Dendritic cell treated with granulocyte-macrophage colony-stimulating factor and Interleukin-4, amounts not matched to agents 40 ng/mL and 50 ng/mL, for 4 days (primary cell): ENCODE results near the gene VGF.
A peak's percentile ranks its signal among the peaks of the same experiment; 100 is the strongest.
"Not testable (repeated sequence)": the region's sequence is repeated elsewhere in the genome, so short reads cannot be mapped to it uniquely, and the experiment has no call there.

Experiments used
- H3K27ac Mint-ChIP-seq: one replicate; pipeline ENCODE4 v1.8.0; 2022; ENCODE audit warnings: mild to moderate bottlenecking, mixed read lengths
- H3K27me3 Mint-ChIP-seq: one replicate; pipeline ENCODE4 v1.8.0; 2022; ENCODE audit warnings: mild to moderate bottlenecking, mixed read lengths
- H3K36me3 Mint-ChIP-seq: one replicate; pipeline ENCODE4 v1.8.0; 2022; ENCODE audit warnings: low read depth, mixed read lengths
- H3K4me1 Mint-ChIP-seq: one replicate; pipeline ENCODE4 v1.8.0; 2022; ENCODE audit warnings: low read depth, mixed read lengths
- H3K4me3 Mint-ChIP-seq: one replicate; pipeline ENCODE4 v1.8.0; 2022; ENCODE audit warnings: mild to moderate bottlenecking, moderate library complexity, mixed read lengths
- H3K9me3 Mint-ChIP-seq: one replicate; pipeline ENCODE4 v1.8.0; 2022; ENCODE audit warnings: mixed read lengths
- intact Hi-C: fragments of 100-400 bp; cut with micrococcal nuclease; formaldehyde crosslinking; loops from one replicate; pipeline ENCODE4 v1.15.0; 2022

The VGF gene

DNA sequence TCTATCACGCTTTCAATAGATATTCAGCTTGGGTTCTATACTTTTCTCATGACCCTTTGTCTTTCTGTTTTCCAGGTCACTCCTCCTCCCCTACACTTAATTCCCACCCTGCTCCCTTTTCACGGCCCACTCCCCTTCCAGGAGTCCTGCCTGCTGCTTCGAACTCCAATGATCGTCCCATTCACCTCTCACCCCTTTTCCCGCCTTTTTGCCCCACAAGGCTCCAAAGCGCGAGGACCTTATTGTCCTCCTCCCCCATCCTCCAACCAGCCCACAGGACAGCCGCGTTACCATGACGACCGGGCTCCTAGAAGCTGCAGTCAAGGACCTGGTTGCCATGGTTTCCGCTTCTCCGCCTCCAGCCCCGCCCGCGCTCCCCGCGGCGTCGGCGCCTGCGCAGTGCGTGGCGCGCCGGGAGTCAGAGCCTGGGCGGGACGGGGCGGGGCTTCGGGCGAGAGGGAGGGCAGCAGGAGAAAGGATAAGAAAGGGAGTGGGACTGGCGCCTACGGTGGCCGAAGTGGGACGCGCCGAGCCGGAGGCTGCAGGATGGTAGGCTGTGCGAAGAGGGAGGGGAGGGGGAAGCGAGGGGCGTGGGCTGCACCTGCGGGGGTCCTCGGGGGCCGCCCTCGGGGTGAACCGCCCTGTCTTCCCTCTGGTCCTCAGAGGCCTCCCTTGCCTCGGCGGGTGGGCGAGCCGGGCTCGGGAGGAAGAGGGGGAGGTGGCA is 11.2 kb downstream of the VGF start, which contains the start of gene AP1S1:
TSS of gene AP1S1 (plus strand) at position 508 of the 724 bp plus-strand sequence. CDS start at position 547, 39 bp downstream.
- peak within 1 kb of the TSS; percentile 78 for H3K4me3 Mint-ChIP-seq
- intact Hi-C loops, result loop anchor here (1.0 kb wide), 1 partner anchor 11 kb away; the partner anchor contains the start of gene VGF
- peaks cover 27% of the 10 kb centered on the region for H3K36me3 Mint-ChIP-seq
- H3K27me3 Mint-ChIP-seq, result peaks cover 24% of the 10 kb centered on the region
- H3K27ac Mint-ChIP-seq, result peak within 1 kb of the TSS; percentile 50
- peaks cover 30% of the 10 kb centered on the region for H3K4me1 Mint-ChIP-seq
- no peaks in the 10 kb centered on the region for H3K9me3 Mint-ChIP-seq

DNA sequence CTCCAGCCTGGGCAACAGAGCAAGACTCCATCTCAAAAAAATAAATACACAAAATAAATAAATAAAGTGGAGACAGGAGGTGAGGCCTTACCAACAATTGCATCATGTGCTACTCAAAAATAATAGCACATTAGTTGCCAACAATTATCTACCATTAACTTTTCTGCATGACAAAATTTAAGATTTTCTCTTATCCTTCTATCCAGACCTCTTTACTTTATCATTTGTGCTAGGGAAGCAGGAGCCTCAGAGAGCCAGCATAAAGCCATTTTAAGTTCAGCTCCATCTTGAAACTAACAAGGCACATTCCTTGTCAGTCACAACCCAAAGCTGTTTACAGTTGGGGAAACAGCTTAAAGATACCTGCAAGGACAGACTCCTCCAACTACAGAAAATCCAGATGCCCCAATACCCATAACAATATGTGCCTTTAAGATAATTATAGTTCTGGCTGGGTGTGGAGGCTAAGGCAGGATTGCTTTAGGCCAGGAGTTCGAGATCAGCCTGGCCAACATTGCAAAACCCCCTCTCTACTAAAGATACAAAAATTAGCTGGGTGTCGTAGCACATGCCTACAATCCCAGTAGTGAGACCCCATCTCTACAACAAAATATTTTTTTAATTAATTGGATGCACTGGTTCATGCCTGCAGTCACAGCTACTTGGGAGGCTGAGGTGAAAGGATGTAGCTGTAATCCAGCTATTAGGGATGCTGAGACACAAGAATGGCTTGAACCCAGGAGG is 13.3 kb downstream of the VGF start:
- H3K36me3 Mint-ChIP-seq, result peaks cover 10% of the 10 kb centered on the region
- intact Hi-C loops, result no loop called here
- H3K4me1 Mint-ChIP-seq, result peaks cover 30% of the 10 kb centered on the region
- H3K27ac Mint-ChIP-seq, result no peak overlapping the region
- H3K9me3 Mint-ChIP-seq, result no peaks in the 10 kb centered on the region
- peaks cover 39% of the 10 kb centered on the region for H3K27me3 Mint-ChIP-seq
- H3K4me3 Mint-ChIP-seq, result no peak overlapping the region

DNA sequence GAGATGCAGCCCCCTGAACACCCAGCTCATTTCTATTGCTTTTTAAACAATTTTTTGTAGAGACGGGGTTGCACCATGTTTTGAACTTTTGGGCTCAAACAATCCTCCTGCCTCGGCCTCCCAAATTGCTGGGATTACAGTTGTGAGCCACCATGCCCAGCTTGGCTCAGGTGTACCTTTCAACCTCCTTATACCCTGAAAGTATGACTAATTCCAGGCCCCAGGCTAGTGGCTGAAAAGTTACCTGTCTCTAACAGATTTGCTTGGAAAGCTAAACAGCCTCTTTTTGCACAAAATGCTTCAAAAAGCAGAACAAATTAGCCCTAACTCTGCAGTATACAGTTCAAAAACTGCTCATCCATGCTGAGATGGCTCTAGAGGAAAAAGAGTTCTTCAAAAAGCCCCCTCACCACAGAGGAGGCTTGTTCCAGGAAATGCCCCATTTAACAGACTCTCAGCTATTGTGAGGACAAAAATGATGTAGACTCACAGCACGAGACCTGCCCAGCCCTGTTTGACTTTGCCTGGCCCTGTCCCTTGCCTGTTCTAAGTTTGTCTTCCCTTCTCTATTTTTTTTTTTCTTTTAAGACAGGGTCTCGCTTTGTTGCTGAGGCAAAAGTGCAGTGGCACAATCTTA is 24.5 kb downstream of the VGF start:
- no peak overlapping the region for H3K4me3 Mint-ChIP-seq
- no peaks in the 10 kb centered on the region for H3K36me3 Mint-ChIP-seq
- no peaks in the 10 kb centered on the region for H3K9me3 Mint-ChIP-seq
- H3K4me1 Mint-ChIP-seq, result peaks cover 46% of the 10 kb centered on the region
- intact Hi-C loops, result no loop called here
- H3K27me3 Mint-ChIP-seq, result peaks cover 19% of the 10 kb centered on the region
- no peak overlapping the region for H3K27ac Mint-ChIP-seq

DNA sequence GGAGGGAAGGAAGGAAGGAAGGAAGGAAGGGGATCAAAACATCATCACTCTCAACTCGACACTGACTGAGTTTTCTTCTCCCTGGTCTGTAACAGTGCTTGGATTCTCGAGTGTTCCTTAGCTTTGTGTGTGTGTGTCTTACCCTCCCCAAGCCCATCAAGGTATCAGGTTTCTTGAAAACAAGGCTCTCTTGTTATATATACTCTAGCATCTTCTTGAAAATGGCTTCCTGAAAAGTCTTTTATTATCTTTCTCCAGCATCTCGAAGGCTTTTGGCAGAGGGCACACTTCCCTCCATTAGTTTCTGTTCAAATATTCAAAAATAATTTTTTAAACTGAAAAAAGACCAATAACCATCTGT is 25.1 kb downstream of the VGF start:
- Mint-ChIP-seq H3K4me3 (no peak overlapping the region), H3K27ac (peak overlapping the region; percentile 53), H3K27me3 (peaks cover 14% of the 10 kb centered on the region), H3K4me1 (peaks cover 51% of the 10 kb centered on the region), H3K9me3 (no peaks in the 10 kb centered on the region), H3K36me3 (no peaks in the 10 kb centered on the region)
- intact Hi-C loops, result no loop called here

DNA sequence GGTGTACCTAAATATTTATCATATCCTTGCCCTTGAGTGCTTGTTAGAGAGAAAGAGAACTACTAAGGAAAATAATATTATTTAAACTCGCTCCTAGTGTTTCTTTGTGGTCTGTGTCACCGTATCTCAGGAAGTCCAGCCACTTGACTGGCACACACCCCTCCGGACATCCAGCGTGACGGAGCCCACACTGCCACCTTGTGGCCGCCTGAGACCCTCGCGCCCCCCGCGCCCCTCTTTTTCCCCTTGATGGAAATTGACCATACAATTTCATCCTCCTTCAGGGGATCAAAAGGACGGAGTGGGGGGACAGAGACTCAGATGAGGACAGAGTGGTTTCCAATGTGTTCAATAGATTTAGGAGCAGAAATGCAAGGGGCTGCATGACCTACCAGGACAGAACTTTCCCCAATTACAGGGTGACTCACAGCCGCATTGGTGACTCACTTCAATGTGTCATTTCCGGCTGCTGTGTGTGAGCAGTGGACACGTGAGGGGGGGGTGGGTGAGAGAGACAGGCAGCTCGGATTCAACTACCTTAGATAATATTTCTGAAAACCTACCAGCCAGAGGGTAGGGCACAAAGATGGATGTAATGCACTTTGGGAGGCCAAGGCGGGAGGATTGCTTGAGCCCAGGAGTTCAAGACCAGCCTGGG is 27.0 kb downstream of the VGF start:
- H3K4me1 Mint-ChIP-seq, result peaks cover 67% of the 10 kb centered on the region

DNA sequence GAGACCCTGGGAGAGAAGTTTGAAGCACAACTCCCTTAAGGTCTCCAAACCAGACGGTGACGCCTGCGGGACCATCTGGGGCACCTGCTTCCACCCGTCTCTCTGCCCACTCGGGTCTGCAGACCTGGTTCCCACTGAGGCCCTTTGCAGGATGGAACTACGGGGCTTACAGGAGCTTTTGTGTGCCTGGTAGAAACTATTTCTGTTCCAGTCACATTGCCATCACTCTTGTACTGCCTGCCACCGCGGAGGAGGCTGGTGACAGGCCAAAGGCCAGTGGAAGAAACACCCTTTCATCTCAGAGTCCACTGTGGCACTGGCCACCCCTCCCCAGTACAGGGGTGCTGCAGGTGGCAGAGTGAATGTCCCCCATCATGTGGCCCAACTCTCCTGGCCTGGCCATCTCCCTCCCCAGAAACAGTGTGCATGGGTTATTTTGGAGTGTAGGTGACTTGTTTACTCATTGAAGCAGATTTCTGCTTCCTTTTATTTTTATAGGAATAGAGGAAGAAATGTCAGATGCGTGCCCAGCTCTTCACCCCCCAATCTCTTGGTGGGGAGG is 27.6 kb downstream of the VGF start:
- peaks cover 67% of the 10 kb centered on the region for H3K4me1 Mint-ChIP-seq

More for the DNA sequence above, 27.0 kb downstream of the VGF start:
- peak overlapping the region; percentile 65 for H3K27ac Mint-ChIP-seq
- intact Hi-C loops, result loop anchor here (1.0 kb wide), 1 partner anchor 44 kb away; no protein-coding TSS in a partner anchor
- no peaks in the 10 kb centered on the region for H3K36me3 Mint-ChIP-seq
- peaks cover 7% of the 10 kb centered on the region for H3K27me3 Mint-ChIP-seq
- no peaks in the 10 kb centered on the region for H3K9me3 Mint-ChIP-seq
- H3K4me3 Mint-ChIP-seq, result peak overlapping the region; percentile 37

DNA sequence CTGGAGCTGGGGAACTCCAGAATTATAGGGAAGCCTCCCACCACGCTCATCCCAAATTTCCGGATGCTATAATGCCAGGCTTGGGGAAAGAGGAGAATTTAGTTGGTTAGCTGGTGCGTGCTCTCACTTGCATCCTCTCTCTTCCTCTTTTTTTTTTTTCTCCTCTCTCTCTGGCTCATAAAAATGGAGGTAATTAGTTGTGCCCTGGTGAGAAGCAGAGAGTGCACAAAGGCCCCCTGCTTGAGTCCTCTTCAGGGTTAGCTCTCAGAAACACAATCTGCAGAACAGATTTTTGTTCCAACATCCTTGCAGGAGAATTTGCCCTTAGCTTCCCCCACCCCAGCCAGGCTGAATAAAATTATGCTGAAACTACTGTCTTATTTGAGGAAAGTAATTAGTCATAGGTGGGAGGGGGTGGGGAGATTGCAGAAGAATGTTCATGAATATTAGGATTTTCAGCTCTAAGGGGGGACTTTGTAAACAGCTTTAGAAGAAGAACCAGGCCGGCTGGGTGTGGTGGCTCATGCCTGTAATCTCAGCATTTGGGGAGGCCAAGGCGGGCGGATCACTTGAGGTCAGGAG is 30.9 kb downstream of the VGF start:
- H3K36me3 Mint-ChIP-seq, result no peaks in the 10 kb centered on the region
- H3K27ac Mint-ChIP-seq, result peak overlapping the region; percentile 66
- H3K4me3 Mint-ChIP-seq, result peak overlapping the region; percentile 28
- intact Hi-C loops, result no loop called here
- peaks cover 91% of the 10 kb centered on the region for H3K4me1 Mint-ChIP-seq
- no peaks in the 10 kb centered on the region for H3K9me3 Mint-ChIP-seq
- peaks cover 17% of the 10 kb centered on the region for H3K27me3 Mint-ChIP-seq

More for the DNA sequence above, 27.6 kb downstream of the VGF start:
- intact Hi-C loops, result loop anchor here (1.0 kb wide), 1 partner anchor 43 kb away; no protein-coding TSS in a partner anchor
- peak overlapping the region; percentile 65 for H3K27ac Mint-ChIP-seq
- peak overlapping the region; percentile 37 for H3K4me3 Mint-ChIP-seq
- peaks cover 6% of the 10 kb centered on the region for H3K27me3 Mint-ChIP-seq
- no peaks in the 10 kb centered on the region for H3K9me3 Mint-ChIP-seq
- H3K36me3 Mint-ChIP-seq, result no peaks in the 10 kb centered on the region

DNA sequence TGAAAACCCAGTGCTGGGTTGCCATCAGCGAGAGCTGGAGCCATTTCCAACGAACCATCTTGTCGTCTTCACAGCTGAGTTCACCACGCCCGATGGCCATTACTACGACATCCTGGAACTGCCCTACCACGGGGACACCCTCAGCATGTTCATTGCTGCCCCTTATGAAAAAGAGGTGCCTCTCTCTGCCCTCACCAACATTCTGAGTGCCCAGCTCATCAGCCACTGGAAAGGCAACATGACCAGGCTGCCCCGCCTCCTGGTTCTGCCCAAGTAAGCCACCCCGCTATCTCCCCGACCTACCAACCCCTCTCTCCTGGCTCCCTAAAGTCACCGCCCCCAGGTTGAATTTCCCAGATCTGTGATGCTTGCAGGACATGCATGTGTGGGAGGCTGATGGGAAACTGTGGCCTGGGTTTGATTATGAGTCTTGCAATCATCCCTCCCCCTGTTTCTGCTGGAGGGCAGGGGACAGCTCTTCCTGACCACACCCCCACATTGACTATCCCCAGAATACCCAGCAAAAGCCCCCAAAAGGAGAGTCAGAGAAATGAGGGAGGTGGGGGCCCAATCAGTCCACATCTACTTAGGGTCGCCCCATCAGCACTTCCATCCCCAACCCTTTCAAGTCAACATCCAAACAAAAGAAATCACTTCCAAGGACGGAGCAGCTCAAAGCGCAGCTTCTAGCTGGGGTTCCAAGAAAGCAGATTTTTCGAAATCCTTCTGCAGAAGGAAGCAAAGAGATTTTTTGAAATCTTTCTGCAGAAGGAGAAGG is 31.6 kb downstream of the VGF start:
- Mint-ChIP-seq H3K27ac (peak overlapping the region; percentile 66), H3K27me3 (peaks cover 18% of the 10 kb centered on the region)

DNA sequence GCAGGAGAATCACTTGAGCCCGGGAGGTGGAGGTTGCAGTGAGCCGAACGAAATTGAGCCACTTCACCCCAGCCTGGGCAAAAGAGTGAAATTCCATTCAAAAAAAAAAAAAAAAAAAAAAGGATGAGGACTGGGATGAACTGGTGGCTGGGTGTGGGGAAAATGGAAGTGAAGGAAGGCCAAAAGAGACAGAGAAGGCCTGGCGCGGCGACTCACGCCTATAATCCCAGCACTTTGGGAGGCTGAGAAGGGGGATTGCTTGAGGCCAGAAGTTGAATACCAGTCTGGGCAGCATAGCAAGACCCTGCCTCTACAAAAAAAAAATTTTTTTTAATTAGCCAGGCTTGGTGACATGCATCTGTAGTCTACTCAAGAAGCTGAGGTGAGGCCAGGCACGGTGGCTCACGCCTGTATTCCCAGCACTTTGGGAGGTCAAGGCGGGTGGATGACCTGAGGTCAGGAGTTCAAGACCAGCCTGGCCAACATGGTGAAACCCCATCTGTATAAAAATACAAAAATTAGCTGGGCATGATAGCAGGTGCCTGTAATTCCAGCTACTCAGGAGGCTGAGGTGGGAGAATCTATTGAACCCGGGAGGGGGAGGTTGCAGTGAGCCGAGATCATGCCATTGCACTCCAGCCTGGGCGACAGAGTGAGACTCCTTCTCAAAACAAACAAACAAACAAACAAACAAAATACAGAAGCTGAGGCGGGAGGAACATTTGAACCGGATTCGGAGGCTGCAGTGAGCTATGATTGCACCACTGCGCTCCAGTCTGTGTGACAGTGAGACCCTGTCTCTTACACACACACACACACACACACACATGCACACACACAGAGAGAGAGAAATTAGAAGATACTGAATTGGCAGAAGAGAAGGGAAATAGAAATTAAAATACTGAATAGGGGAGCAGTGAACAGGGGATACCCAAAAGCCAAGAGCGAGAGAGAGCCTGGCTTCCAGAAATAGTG is 32.5 kb downstream of the VGF start:
- not testable (repeated sequence) for H3K4me3 Mint-ChIP-seq, H3K27ac Mint-ChIP-seq, H3K9me3 Mint-ChIP-seq

More for the DNA sequence above, 31.6 kb downstream of the VGF start:
- intact Hi-C loops, result no loop called here
- Mint-ChIP-seq H3K9me3 (no peaks in the 10 kb centered on the region), H3K4me3 (peak overlapping the region; percentile 56), H3K36me3 (no peaks in the 10 kb centered on the region), H3K4me1 (peaks cover 91% of the 10 kb centered on the region)

DNA sequence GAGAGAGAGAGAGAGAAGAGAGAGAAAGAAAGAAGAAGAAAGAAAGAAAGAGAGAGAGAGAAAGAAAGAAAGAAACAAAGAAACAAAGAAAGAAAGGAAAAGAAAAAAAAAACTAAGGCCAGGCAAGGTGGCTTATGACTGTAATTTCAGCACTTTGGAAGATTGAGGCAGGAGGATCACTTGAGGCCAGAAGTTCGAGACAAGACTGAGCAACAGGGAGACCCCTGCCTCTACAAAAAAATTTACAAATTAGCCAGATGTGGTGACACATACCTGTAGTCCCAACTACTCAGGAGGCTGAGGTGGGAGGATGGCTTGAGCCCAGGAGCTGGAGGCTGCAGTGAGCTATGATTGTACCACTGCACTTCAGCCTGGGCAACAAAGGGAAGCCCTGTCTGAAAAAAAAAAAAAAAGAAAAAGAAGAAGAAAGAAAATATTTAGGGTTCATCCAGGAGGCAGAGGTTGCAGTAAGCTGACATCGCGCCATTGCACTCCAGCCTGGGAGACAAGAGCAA is 35.7 kb downstream of the VGF start:
- H3K36me3 Mint-ChIP-seq, result no peaks in the 10 kb centered on the region
- no peak overlapping the region for H3K4me3 Mint-ChIP-seq
- intact Hi-C loops, result no loop called here
- peaks cover 53% of the 10 kb centered on the region for H3K27me3 Mint-ChIP-seq
- H3K9me3 Mint-ChIP-seq, result no peaks in the 10 kb centered on the region
- peak overlapping the region; percentile 23 for H3K27ac Mint-ChIP-seq
- peaks cover 90% of the 10 kb centered on the region for H3K4me1 Mint-ChIP-seq

More for the DNA sequence above, 32.5 kb downstream of the VGF start:
- Mint-ChIP-seq H3K4me1 (peaks cover 88% of the 10 kb centered on the region), H3K27me3 (peaks cover 25% of the 10 kb centered on the region)
- intact Hi-C loops, H3K36me3 Mint-ChIP-seq: not testable (repeated sequence)

DNA sequence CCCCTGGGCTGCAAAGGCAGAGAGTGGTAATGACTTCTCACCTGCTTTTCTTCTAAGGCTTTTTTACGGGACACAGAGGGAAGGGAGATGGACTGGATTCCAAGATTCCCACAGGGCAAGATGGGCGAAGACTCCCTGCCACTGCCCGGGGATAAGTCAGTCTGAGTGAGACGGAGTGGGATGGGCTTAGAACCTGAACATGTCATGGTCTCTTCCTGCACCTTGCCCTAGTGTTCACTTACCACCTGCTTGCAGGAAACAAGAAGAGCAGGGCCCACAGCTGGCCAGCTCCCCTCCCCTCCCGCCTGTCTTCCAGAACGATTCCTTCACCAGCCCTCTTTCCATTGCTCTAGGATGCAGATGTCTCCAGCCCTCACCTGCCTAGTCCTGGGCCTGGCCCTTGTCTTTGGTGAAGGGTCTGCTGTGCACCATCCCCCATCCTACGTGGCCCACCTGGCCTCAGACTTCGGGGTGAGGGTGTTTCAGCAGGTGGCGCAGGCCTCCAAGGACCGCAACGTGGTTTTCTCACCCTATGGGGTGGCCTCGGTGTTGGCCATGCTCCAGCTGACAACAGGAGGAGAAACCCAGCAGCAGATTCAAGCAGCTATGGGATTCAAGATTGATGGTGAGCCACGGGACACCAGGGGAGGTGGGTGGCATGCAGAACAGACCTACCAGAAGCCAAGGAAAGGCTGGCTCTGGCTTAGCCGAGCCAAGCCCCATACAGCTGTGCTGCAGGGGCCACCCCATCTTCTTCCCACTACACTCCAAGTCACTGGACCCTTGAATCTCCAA is 37.1 kb downstream of the VGF start:
- H3K27ac Mint-ChIP-seq, result no peak overlapping the region
- peaks cover 88% of the 10 kb centered on the region for H3K4me1 Mint-ChIP-seq
- H3K36me3 Mint-ChIP-seq, result no peaks in the 10 kb centered on the region
- H3K4me3 Mint-ChIP-seq, result no peak overlapping the region
- H3K9me3 Mint-ChIP-seq, result no peaks in the 10 kb centered on the region
- H3K27me3 Mint-ChIP-seq, result peaks cover 57% of the 10 kb centered on the region
- intact Hi-C loops, result no loop called here
